Measurements from ENCODE around the gene ABCC8. TPM values are rescaled to one million over a fixed set of nuclear protein-coding genes. Genes with fewer than 3 reads are reported as not detected.
"Not testable (repeated sequence)": the region's sequence is repeated elsewhere in the genome, so short reads cannot be mapped to it uniquely, and the experiment has no call there.

ABCC8 gene
- polyA plus RNA-seq, 4 donors: 0.53 to 3.5 (median 1.3) TPM

DNA sequence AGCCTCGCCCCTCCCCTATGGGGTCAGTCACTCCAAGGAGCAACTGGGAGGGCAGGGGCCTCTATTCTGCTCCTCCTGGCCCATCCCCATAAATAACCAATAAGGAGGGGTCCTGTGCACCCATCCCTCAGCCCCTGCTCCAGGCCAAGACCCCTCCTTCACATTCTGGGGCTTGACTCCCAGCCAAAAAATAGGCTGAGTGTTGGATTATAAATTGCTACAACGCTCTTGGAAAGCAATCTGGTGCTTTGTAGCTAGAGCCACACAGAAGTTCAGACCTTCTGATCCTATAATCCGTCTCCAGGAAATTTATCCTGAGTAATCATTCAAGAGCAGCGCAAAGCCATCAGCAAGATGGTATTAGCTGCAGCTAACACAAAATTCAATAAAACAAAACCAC lies 42.5 kb downstream of the ABCC8 start:
- DNase-seq (ENCODE audit: low read depth in 4 of 4, low spot score in 3 of 4): no peak

DNA sequence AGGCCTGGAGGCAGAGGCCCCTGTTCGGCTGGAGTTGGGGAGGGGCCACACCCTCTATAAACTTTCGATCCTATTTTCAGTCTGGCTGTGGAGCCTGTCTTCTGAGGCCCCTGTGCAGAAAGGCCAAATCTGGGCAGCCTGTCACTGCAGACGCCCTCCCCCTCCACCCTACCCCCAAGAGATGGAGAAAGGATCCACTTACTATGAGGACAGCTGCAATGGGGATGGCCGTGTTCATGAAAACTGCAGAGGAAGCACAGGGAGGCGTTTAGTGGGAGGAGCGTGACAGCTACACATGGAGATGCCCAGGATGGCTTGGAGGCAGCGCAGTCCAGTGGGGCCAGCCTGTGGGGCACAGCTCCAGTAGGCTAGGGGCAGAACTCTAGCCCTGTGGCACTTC lies 44.6 kb downstream of the ABCC8 start:
- DNase-seq (ENCODE audit: low read depth in 4 of 4, low spot score in 3 of 4): no peak

DNA sequence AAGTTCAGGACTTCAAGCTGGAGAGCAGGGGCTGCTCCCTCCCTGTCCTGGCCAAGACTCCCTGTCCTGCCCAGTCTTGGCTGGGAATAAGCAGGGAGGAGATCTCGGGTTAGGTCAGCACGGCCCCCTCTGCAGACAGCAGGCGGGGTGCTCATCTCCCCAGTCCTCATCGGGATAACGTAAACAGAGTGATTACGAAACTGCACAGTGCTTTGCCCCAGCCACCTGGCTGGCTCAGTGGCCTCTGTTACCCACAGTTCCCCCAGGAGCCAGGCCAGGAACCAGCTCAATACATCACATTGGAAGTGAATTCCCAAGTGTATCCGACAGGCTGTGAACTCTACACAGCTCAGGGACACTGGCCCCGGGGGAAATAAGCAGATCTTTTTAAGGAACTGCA lies 45.5 kb downstream of the ABCC8 start:
- DNase-seq (ENCODE audit: low read depth in 4 of 4, low spot score in 3 of 4): no peak

DNA sequence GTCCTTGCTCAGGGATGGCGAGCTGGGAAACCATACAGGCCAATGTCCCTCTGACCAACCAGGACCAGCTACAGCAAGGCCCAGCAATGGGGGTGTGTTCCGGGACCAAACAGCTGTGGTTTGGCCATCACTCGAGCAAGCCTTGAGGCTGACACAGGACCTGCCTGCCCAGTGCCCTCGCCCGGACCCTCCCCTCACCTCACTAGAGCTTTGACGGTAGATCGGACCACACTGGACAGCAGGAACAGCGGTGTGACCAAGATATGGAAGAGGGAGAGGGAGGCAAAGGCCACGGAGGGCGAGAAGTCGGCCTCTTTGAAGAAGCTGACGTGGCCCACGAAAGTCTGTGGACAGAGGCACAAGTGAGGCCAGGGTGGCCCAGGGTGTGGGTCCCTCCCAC lies 46.0 kb downstream of the ABCC8 start:
- DNase-seq (ENCODE audit: low read depth in 4 of 4, low spot score in 3 of 4): no peak

DNA sequence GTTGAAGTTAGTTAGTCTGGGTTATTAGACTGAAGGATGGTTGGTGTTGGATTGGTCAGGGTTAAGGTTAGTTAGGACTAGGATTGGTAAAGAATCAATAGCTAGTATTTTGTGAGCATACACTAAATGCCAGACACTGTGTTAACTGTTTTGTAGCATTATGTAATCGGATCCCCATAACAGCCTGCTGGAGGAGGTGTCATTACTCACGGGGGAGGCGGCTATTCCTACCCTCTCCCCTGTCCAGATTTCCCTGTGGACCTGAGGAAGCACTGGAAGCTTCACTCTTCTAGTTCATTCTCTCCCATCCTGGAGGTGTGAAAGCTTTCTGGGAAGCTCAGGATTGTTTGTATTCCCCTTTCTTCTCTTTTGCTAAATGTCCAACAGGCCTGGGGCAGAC lies 47.7 kb downstream of the ABCC8 start:
- DNase-seq (ENCODE audit: low read depth in 4 of 4, low spot score in 3 of 4): no peak

DNA sequence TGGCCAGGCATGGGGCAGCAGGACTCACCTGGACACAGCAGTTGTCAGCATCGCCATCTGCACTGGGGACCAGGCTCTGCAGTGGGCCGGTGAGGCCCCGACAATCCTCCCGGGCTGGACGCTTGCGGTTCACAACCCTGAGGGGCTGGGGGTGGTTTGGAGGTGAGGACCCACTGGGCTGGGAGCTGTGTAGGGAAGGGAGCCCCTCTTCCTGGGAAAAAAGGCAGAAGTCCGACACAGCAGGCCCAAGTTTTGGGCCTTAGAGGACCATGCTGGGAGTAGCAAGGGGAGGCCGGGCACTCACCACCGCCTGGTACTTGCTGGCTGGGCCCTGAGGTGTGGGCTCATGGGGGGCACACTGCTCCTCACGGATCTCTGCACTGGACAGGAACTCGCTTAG lies 48.4 kb downstream of the ABCC8 start:
- no peak for DNase-seq (ENCODE audit: low read depth in 4 of 4, low spot score in 3 of 4)

DNA sequence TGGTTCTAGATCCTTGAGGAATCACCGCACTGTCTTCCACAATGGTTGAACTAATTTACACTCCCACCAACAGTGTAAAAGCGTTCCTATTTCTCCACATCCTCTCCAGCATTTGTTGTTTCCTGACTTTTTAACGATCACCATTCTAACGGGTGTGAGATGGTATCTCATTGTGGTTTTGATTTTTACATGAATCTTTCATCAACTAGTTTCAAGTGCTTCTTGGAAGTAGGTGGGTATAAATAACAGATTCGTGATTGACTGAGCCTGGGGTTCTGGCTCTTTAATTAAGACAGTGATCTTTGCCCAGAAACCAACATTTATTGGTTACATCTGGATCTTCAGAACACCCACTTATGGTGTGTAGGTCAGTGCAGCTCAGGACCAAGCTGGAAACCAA lies 50.4 kb downstream of the ABCC8 start:
- not testable (repeated sequence) for DNase-seq (ENCODE audit: low read depth in 4 of 4, low spot score in 3 of 4)

DNA sequence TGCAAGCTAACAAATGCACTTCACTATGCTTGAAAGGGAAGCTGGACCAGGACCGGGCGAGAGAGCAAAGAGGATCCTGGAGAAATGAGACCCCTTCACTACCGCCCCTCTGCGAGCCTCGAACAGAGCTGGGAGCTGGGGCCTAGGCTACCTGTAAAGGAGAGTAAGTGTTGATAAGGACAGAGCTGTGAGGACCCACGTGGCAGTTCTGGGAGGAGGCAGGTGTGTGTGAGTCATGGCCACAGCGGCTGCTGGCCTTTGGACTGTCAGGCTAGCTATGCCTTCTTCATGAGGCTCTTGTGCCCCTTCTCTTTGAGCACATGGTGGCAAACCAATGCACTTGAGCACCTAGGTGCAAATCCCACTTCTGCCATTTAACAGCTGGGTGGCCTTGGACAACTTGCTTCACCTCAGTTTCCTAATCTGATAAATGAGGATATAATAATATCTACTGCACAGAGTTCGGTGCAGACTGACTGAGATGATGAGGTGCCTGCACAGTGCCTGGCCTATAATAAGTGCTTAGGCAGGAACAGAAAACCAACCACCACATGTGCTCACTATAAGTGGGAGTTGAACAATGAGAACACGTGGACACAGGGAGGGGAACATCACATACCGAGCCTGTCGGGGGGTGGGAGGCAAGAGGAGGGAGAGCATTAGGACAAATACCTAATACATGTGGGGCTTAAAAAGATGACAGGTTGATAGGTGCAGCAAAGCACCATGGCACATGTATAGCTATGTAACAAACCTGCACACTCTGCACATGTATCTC lies 52.9 kb downstream of the ABCC8 start:
- no peak for DNase-seq (ENCODE audit: low read depth in 4 of 4, low spot score in 3 of 4)

DNA sequence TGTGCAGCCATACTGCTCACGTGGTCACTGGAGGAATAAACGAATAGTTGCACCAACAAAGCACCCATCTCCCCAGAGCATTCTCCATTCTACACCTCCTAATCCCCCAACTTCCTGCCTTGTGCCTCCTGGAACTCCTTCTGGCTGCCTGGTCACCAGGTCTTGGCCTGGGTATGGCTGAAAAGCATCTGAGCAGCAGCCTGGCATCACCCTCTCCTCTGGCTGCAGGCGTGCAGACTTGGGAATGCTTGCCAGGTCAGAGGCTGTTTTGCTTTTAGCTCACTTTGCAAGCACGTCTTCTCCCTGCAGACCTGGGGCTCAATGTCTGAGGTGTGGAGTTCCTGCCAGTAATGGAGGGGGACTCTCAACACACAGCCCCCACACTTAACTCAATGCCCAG lies 54.9 kb downstream of the ABCC8 start:
- DNase-seq (ENCODE audit: low read depth in 4 of 4, low spot score in 3 of 4): no peak

DNA sequence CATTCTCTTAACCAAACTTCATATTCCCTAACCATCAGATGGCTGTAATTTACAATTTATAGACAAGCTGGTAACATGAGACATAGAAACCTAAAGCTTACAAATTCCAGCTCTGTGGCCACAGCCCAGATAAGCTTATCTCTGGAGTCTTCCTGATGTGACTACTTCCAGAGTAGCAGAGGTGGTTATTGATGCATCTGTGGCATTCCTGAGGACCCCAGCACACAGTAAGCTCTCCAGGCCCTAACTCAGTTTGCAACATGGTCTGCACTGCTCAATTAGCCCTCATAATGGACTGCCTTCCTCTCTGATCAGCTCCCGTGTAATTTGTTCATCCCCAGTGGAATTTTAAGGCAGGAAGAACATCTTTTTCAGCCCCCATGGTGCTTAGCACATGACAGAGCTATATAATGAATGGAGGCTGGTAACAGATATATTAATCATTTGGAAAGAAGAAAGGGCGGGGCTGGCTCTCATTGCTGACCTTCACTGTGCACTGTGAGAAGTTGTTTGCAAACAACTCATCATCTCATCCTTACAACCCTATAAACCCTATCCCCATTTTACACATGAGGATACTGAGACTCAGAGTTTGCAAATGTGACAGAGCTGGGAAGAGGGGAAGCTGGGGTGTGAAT lies 58.1 kb downstream of the ABCC8 start:
- DNase-seq (ENCODE audit: low read depth in 4 of 4, low spot score in 3 of 4): no peak

DNA sequence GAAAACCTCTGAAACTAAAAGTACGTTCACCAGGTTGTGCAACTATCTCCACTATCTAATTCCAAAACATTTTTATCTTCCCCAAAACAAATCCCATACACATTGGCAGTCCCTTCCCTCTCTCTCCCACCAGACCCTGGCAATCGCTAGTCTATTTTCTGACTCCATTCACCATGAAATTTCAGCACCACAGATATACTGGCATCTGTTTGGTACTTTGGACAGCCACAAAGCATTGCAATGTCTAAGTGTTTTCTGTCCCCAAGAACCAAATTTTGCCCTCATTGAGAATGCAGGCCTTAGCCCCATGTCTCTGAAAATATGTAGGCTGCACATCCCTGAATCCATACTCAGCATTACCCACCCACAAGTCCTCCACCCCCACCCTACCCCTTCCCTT lies 60.2 kb downstream of the ABCC8 start:
- no peak for DNase-seq (ENCODE audit: low read depth in 4 of 4, low spot score in 3 of 4)

DNA sequence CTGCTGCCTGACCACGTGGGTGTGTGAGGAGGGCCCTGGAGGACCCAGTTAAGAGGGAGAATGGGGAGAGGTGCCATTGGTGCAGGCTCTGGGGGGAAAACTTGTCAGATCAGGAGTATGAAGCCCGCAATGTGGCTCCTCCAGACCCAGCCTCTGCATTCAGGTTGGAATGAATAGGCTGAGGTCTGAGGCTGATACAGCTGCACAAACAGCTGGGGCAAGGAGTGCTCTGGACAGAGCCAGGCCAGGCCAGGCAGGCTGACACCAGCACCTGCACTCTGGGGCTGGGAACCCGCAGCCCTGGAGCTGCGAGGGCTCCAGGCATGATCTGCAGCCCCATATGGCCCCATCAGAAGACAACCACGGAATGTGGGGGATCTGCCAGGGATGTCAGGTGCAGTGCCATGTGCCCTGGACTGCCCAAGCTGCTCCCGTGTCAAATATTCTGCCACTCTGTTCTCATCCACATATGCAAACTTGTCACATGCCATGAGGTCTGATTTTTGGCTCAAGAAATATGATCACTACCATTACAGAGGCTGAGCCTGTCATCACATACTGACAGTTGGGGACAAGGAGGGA lies 61.0 kb downstream of the ABCC8 start:
- no peak for DNase-seq (ENCODE audit: low read depth in 4 of 4, low spot score in 3 of 4)

DNA sequence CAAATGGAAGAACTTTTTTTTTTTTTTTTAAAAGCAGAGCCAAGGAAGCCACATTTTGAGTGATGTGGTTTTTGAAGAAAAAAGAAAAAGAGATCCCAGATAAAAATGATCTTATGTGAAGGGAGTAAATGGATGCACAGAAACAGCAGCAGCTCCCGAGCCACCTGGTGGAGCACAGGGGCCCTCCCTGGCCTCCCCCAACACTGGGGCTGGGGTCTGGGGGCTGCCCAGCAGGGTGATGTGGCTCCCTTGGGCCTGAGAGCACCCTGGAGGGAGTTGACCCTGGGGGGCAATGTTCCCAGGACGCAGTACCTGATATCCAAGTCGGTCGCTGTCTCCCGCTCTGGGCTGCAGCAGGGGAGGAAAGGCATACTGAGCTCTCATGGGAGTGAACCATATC lies 61.7 kb downstream of the ABCC8 start:
- no peak for DNase-seq (ENCODE audit: low read depth in 4 of 4, low spot score in 3 of 4)

DNA sequence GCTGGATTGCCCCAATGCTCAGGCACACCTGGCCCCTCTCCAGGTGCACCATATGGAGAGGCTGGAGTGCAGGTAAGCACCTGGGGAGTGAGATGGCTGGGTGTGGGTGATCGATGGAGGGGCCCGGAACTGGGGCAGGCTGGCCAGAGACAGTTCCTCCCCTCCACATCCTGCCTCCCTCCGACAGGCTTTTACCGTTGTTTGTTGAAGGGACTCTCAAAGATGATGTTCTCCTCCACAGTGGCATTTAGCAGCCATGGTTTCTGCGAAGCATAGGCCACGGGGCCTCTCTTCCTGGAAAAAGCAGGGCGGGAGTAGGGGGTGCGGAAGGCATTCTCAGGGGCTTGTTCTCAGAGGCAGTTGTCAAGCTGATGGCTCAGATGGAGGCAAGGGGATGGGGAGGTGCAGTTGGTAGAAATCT lies 62.3 kb downstream of the ABCC8 start:
- DNase-seq (ENCODE audit: low read depth in 4 of 4, low spot score in 3 of 4): no peak

DNA sequence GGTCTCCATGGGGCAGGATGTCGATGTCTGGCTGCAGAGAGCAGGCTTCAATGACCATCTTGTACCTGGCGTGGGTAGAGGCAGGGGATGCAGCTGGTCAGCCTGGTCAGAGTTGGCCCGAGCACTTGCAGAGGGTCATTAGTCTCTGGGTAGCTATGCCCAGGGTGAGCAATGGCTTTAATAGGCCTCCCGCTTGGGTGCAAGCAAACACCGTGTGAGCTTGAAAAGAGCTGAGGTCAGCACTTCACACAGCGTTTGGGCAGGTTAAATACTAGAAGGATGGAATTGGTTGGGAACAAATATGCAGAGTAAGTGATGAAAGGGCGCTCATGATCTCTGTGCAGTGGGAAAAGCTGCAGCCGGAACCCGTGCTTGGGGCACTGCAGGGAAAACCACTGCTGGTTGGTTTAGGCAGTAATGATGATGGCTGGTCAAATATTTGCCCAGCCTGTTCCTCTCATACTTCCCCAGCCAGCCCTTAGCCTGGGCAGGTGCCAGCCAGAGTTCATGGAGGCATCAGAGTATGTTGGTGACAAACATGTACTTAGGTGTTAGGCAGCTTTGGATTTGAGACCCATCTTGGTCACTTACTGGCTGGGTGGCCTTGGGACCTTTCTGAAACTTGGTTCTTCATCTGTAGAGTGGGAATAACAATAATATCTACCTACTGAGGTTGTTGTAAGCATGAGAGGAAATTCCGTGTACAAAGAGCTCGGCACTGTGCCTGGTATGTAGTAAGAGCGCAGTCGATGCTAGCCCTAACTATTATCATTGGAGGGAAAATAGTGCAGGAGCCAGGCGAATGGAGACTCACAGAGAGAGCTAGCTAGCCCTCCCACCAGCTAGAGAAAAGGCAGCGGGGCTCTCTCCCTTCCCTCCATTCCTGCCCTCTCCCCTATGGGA lies 63.0 kb downstream of the ABCC8 start:
- DNase-seq (ENCODE audit: low read depth in 4 of 4, low spot score in 3 of 4): no peak

DNA sequence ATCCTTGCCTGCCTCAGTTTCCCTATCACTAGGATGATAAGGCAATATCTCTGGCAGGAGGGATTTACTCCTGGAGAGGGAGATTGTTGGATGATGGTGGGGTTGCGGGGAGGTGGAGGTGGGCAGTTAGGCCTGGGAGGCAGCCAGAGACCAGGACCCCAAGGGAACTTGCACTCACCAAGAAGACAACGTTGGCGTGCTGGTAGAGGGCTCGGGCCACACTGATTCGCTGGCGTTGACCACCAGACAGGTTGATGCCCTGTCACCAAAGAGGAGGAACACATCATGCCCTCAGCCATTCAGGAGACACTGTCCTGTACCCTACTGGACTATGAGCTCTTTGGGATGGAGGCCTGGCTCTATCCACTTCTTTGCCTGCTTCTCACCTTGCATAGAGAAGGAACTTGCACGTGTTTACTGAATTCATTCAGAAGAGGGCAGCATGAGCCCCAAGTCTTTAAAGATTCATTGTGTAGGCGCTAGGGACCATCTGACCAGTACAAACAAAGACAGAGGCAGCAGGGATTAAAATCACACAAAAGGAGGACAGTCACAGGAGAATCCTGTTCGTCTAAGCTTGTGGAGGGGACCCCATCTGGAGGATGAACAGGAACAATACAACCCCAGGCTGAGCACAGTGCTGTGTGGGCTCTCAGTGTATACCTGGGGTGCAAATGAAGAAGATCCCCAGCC lies 64.0 kb downstream of the ABCC8 start:
- no peak for DNase-seq (ENCODE audit: low read depth in 4 of 4, low spot score in 3 of 4)

DNA sequence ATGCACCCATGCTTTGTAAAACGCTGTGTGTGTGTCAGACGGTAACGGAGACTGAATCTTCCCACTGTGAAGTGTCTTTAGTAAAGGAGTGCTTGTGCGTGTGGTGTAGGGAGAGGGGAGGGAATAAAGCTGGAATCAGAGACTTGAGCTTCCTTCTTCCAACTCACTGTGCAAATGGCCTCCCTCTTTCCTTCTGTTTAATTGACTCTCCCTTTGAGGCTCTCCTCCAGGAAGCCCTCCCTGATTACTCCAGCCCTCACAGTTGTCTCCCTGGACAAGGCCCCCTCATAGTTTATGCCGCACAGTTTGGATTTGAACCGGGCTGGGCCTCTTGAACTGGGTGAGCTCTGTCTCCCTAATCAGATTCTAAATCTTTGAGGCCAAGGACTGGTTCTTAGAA lies 65.2 kb downstream of the ABCC8 start:
- DNase-seq (ENCODE audit: low read depth in 4 of 4, low spot score in 3 of 4): no peak

DNA sequence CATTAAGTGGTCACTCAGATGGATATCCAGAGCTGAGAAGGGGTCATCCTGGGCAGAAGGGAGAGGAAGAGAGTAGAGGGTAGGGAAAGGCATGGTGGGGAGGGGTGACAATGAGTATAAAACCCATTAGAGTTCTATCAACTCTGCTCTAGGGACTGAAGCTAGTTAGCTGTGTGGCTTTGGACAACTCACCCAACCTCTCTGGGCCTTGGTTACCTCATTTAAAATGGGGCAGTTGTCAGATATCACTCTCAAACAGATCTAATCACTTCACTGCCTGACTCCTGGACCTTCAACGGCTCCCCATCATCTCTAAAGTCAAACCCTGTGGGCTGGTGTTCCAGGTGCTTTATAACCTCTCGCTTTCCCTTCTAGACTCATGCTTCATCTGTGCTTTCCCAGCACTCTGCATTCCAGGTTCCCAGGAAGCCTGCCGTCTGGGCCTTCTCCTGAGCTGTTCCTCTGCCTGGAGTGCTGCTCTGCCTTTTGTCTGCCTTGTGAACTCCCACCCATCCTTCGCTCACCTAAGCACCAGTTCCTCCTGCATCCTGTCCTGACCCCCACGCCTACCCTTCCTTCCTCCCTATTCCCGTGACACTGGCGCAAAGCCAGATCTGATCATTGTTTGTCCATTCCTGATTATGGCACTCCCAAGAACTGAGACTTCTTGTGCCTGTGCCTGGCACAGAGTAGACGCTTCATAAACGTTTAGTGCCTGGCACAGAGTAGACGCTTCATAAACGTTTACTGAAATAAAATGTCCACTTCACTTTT lies 65.9 kb downstream of the ABCC8 start:
- DNase-seq (ENCODE audit: low read depth in 4 of 4, low spot score in 3 of 4): no peak

DNA sequence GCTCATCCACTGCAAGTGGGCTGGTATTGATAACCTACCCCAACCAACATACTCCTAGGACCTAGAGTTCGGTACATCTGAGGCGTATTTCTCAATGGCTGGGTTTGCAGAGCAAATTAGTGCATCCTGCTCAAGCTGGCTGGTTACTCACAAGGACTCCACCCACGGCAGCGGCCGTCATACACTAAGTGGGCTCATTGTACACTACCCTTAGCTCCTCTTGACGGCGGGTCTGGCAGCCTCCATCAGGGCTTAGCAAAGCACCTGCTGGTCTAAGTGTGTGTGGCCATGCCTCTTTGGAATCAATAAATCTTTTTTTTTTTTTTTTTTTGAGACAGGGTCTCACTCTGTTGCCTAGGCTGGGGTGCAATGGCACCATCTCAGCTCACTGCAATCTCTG lies 68.0 kb downstream of the ABCC8 start:
- no peak for DNase-seq (ENCODE audit: low read depth in 4 of 4, low spot score in 3 of 4)

DNA sequence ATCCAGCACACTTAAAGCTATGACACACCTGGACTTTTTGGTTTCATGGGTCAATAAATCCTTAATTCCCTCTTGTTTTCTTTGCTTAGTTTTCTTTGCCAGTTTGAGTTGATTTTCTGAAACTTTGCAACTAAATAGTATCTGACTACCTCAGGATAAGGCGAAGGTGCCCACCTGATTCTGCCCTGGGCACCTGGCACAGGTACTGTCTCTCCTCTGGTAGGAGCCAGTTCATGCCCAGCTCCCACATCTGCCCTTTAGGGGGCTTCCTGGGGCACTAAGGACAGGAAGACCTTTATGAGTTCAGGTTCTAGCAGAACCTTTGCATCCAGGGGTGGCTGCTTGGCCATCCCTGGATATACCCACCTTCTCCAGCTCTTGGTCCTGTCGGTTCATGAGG lies 68.6 kb downstream of the ABCC8 start:
- DNase-seq (ENCODE audit: low read depth in 4 of 4, low spot score in 3 of 4): no peak

All from right renal pelvis (tissue), 4 donors.